Neural crest cell (in vitro differentiated cells): ENCODE results near the gene MSL1. TPM values are rescaled to one million over a fixed set of nuclear protein-coding genes. Genes with fewer than 3 reads are reported as not detected.
A peak's percentile ranks its signal among the peaks of the same experiment; 100 is the strongest.

Experiments
- DNase-seq: peaks from one replicate; pipeline ENCODE4 v3.0.0; 2021; ENCODE audit warnings: low read depth, mixed read lengths, low spot score
- H3K27ac Mint-ChIP-seq: one replicate; pipeline ENCODE4 v1.8.0; 2021; ENCODE audit warnings: mild to moderate bottlenecking, mixed read lengths; ENCODE audit not compliant: unreplicated experiment
- H3K27me3 Mint-ChIP-seq: 2 replicates; pipeline ENCODE4 v1.8.0; 2021; ENCODE audit warnings: low read depth, mild to moderate bottlenecking, mixed read lengths
- H3K36me3 Mint-ChIP-seq: 2 replicates; pipeline ENCODE4 v1.8.0; 2021; ENCODE audit warnings: low read depth, mild to moderate bottlenecking, mixed read lengths
- H3K4me1 Mint-ChIP-seq: 2 replicates; pipeline ENCODE4 v1.8.0; 2021; ENCODE audit warnings: mixed read lengths
- H3K4me3 Mint-ChIP-seq: one replicate; pipeline ENCODE4 v1.8.0; 2021; ENCODE audit warnings: mild to moderate bottlenecking, mixed read lengths
- H3K9me3 Mint-ChIP-seq: 2 replicates; pipeline ENCODE4 v1.8.0; 2021; ENCODE audit warnings: mixed read lengths
- CTCF ChIP-seq: fragments of 200-600 bp; sonication (generic); conservative IDR thresholded peaks from 2 replicates; pipeline ENCODE4 v1.5.0; 2021; ENCODE audit warnings: antibody characterized with exemption, mild to moderate bottlenecking
- microRNA-seq: library from miRNA; unstranded; fragments of <30 nt; microRNA quantifications from one replicate; pipeline ENCODE4, GENCODE V29; 2020
- total RNA-seq: library from RNA; stranded (reverse); gene quantifications from 2 replicates; pipeline ENCODE4 v1.2.1, GENCODE V29; 2021

The MSL1 gene
- total RNA-seq, 1 donor from 2014 or later, result 147 TPM

GRCh38 chr17:40178660-40179059 is 56.9 kb downstream of the MSL1 start:
- TF ChIP-seq CTCF, result no peak
- Mint-ChIP-seq H3K36me3 (peaks cover 6% of the 10 kb centered on the region), H3K9me3 (no peaks in the 10 kb centered on the region), H3K27ac (no peak overlapping the region), H3K4me3 (peak overlapping the region; percentile 82), H3K27me3 (no peaks in the 10 kb centered on the region), H3K4me1 (peaks cover 20% of the 10 kb centered on the region)
- no peak for DNase-seq

DNA sequence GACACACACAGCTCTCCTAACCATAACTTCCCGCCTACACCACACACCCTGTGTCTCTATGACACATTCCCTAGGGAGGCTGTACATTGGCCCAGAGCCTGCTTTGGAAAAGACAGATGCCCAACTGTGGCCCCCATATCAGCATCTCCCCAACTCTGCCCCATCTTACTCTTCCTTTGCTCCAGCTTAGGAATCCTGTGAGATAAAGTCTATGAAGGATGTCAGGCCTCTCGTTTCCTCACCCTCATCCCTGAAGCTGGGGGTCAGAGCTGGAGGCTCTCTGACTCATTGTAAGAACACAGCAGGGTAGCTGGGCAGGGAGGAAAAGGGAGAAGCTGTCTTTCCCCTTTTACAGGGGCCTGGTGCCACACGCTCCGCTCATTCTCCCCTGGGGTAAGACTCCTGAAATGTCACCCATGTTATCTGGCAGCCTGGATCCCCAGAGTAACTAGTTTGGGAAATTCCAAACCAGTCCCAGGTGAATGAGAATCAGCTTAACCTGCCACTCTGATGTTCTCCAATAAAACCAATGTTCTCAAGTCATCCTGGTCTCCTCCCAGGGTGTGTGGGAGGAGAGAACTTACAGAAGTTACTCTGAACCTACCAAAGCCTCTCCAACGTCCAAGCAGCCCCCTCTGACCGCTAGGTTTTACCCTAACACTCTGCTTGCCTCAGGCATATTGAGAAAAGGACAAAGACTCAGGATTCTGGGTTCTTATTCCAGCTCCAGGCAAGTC is 58.3 kb downstream of the MSL1 start:
- peaks cover 13% of the 10 kb centered on the region for H3K4me1 Mint-ChIP-seq
- H3K9me3 Mint-ChIP-seq, result no peaks in the 10 kb centered on the region
- H3K27ac Mint-ChIP-seq, result no peak overlapping the region
- peak overlapping the region; percentile 70 for H3K4me3 Mint-ChIP-seq
- TF ChIP-seq CTCF, result no peak
- DNase-seq, result no peak
- H3K27me3 Mint-ChIP-seq, result no peaks in the 10 kb centered on the region
- H3K36me3 Mint-ChIP-seq, result peaks cover 3% of the 10 kb centered on the region

- Mint-ChIP-seq H3K4me1 (peaks cover 12% of the 10 kb centered on the region), H3K9me3 (no peaks in the 10 kb centered on the region), H3K27me3 (no peaks in the 10 kb centered on the region), H3K4me3 (peak overlapping the region; percentile 70), H3K36me3 (peaks cover 3% of the 10 kb centered on the region), H3K27ac (no peak overlapping the region)
- TF ChIP-seq CTCF, result no peak
- no peak for DNase-seq
Observed at GRCh38 chr17:40180694-40181093, 58.9 kb downstream of the MSL1 start.

DNA sequence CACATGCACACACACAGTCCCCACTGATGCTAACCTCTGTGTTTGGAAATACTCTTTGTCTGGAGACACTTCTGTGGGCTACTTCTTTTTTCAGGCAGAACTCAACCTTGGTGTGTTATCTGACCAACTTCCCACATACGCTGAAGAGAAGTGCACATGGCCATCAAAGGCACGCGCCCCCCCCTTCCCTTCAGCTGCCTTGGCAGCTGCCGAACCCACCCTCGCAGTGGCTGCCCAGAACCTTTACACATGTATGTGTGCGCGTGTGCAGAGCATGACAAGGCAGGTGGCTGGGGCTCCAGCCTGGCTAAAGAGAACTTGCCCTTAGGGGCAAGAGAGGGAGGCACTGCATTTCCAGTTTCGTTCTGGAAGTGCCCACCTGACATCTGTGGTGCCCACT is 59.4 kb downstream of the MSL1 start:
- TF ChIP-seq CTCF, result no peak
- no peak for DNase-seq
- no peaks in the 10 kb centered on the region for H3K27me3 Mint-ChIP-seq
- peaks cover 7% of the 10 kb centered on the region for H3K4me1 Mint-ChIP-seq
- no peaks in the 10 kb centered on the region for H3K9me3 Mint-ChIP-seq
- no peaks in the 10 kb centered on the region for H3K36me3 Mint-ChIP-seq
- no peak overlapping the region for H3K27ac Mint-ChIP-seq
- no peak overlapping the region for H3K4me3 Mint-ChIP-seq

DNA sequence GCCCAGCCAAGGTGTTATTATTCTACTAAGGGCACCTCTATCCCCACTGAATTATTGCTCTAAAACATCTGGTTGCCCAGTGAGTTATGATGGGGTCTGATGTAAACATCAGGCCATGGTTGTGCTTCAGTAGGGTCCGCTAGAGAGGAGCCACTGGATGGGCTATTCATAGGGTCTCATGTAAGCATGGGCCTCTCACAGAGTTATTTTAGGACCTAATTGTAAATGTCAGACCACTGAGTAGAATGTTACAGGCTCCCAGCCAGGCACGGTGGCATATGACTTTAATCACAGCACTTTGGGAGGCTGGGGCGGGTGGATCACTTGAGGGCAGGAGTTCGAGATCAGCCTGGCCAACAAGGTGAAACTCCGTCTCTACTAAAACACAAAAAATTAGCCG is 60.8 kb downstream of the MSL1 start:
- H3K4me3 Mint-ChIP-seq, result no peak overlapping the region
- no peaks in the 10 kb centered on the region for H3K36me3 Mint-ChIP-seq
- peaks cover 3% of the 10 kb centered on the region for H3K9me3 Mint-ChIP-seq

More for the DNA sequence above, 60.8 kb downstream of the MSL1 start:
- no peak for DNase-seq
- Mint-ChIP-seq H3K27me3 (no peaks in the 10 kb centered on the region), H3K4me1 (no peaks in the 10 kb centered on the region), H3K27ac (no peak overlapping the region)
- no peak for TF ChIP-seq CTCF

Small RNA genes lying within 50 kb of the gene (microRNA-seq; reads per million reads assigned to microRNA genes)
- 10.1 reads per million, percentile 18 among the genes with 10 or more reads in this experiment for gene MIR6866

Other genes with a start within 250 kb of the MSL1 start
- gene GSDMB, start 203.3 kb upstream of the MSL1 start, total RNA-seq, result 7.9 and 8.8 TPM in 2 replicates
- gene ORMDL3, start 194.4 kb upstream of the MSL1 start, total RNA-seq, result 42.2 and 47.8 TPM in 2 replicates
- gene LRRC3C, start 194.2 kb upstream of the MSL1 start, total RNA-seq, result not detected in 2 replicates
- not detected in 2 replicates for gene GSDMA, start 159.0 kb upstream of the MSL1 start, total RNA-seq
- 157 and 158 TPM in 2 replicates for gene PSMD3, start 141.2 kb upstream of the MSL1 start, total RNA-seq
- gene CSF3, start 106.5 kb upstream of the MSL1 start, total RNA-seq, result not detected in 2 replicates
- gene MED24, start 67.6 kb upstream of the MSL1 start, total RNA-seq, result 147 and 154 TPM in 2 replicates
- 15.0 and 15.3 TPM in 2 replicates for gene THRA, start 59.0 kb upstream of the MSL1 start, total RNA-seq
- gene NR1D1, start 21.4 kb upstream of the MSL1 start, total RNA-seq, result 2.5 and 2.8 TPM in 2 replicates
- gene CASC3, start 18.6 kb downstream of the MSL1 start, total RNA-seq, result 130 and 138 TPM in 2 replicates
- gene RAPGEFL1, start 55.5 kb downstream of the MSL1 start, total RNA-seq, result 23.3 and 24.1 TPM in 2 replicates
- 28.7 and 30.2 TPM in 2 replicates for gene WIPF2, start 97.3 kb downstream of the MSL1 start, total RNA-seq
- 94.5 and 104 TPM in 2 replicates for gene CDC6, start 165.9 kb downstream of the MSL1 start, total RNA-seq
- 22.3 and 25.9 TPM in 2 replicates for gene RARA, start 187.2 kb downstream of the MSL1 start, total RNA-seq
- gene GJD3, start 242.8 kb downstream of the MSL1 start, total RNA-seq, result 0.34 TPM in 1 of 2 replicates, not detected in the other